GM23338 (cell line): ENCODE measurements around the gene TUSC7. TPM values are rescaled to one million over a fixed set of nuclear protein-coding genes. Genes with fewer than 3 reads are reported as not detected.

Source experiments
- ATAC-seq: fragments of 200-7000 bp; cut with Tn5 transposase; 3 replicates; pipeline ENCODE4 v1.9.1; 2020
- DNase-seq: peaks from one replicate; pipeline ENCODE4 v3.0.0-alpha.2; 2015; ENCODE audit warnings: low spot score
- H2AFZ ChIP-seq: fragments of 200-600 bp; sonication (generic); 2 replicates; pipeline ENCODE4 v1.8.0; 2016; ENCODE audit warnings: antibody characterized with exemption, mild to moderate bottlenecking, moderate library complexity
- H3F3A ChIP-seq: fragments of 200-600 bp; sonication (generic); replicated peaks from 2 replicates; pipeline ENCODE4 v1.8.0; 2017; ENCODE audit warnings: antibody characterized with exemption, mixed run types, low read depth
- H3K27ac ChIP-seq: fragments of 200-600 bp; sonication (generic); 2 replicates; pipeline ENCODE4 v1.6.1; 2016; ENCODE audit warnings: low read depth
- H3K27me3 ChIP-seq: fragments of 200-600 bp; sonication (generic); 2 replicates; pipeline ENCODE4 v1.8.0; 2016; ENCODE audit warnings: mild to moderate bottlenecking, mixed run types, moderate library complexity; ENCODE audit not compliant: insufficient read depth
- H3K36me3 ChIP-seq: fragments of 200-600 bp; sonication (generic); 2 replicates; pipeline ENCODE4 v1.8.0; 2016; ENCODE audit warnings: mild to moderate bottlenecking; ENCODE audit not compliant: insufficient read depth
- H3K4me1 ChIP-seq: fragments of 200-600 bp; sonication (generic); 2 replicates; pipeline ENCODE4 v1.8.0; 2016; ENCODE audit warnings: mild to moderate bottlenecking, moderate library complexity; ENCODE audit not compliant: insufficient read depth
- H3K4me2 ChIP-seq: fragments of 200-600 bp; sonication (generic); 2 replicates; pipeline ENCODE4 v1.7.1; 2017; ENCODE audit warnings: mixed run types
- H3K4me3 ChIP-seq: fragments of 200-600 bp; sonication (generic); 2 replicates; pipeline ENCODE4 v1.6.1; 2016; ENCODE audit warnings: mixed run types
- H3K79me2 ChIP-seq: fragments of 200-600 bp; sonication (generic); replicated peaks from 2 replicates; pipeline ENCODE4 v1.8.0; 2017; ENCODE audit warnings: mild to moderate bottlenecking; ENCODE audit not compliant: insufficient read depth
- H3K9me2 ChIP-seq: fragments of 200-600 bp; sonication (generic); 2 replicates; pipeline ENCODE4 v1.8.0; 2017; ENCODE audit not compliant: insufficient read depth
- H4K20me1 ChIP-seq: fragments of 200-600 bp; sonication (generic); replicated peaks from 2 replicates; pipeline ENCODE4 v1.8.0; 2017; ENCODE audit warnings: mild to moderate bottlenecking; ENCODE audit not compliant: insufficient read depth
- H3K27ac Mint-ChIP-seq: 2 replicates; pipeline ENCODE4 v1.8.0; 2020; ENCODE audit warnings: inconsistent platforms, mild to moderate bottlenecking, moderate library complexity, mixed read lengths
- H3K27me3 Mint-ChIP-seq: 3 replicates; pipeline ENCODE4 v1.8.0; 2022; ENCODE audit warnings: low read depth, mild to moderate bottlenecking, moderate library complexity, mixed read lengths, inconsistent platforms; ENCODE audit not compliant: insufficient read depth, poor library complexity
- H3K36me3 Mint-ChIP-seq: 3 replicates; pipeline ENCODE4 v1.8.0; 2021; ENCODE audit warnings: low read depth, mild to moderate bottlenecking, inconsistent platforms, moderate library complexity, mixed read lengths
- H3K4me1 Mint-ChIP-seq: 3 replicates; pipeline ENCODE4 v1.8.0; 2020; ENCODE audit warnings: mild to moderate bottlenecking, inconsistent platforms, mixed read lengths
- H3K4me3 Mint-ChIP-seq: 3 replicates; pipeline ENCODE4 v1.8.0; 2021; ENCODE audit warnings: moderate library complexity, mild to moderate bottlenecking, inconsistent platforms, mixed read lengths
- H3K9me3 Mint-ChIP-seq: 3 replicates; pipeline ENCODE4 v1.8.0; 2020; ENCODE audit warnings: moderate library complexity, mild to moderate bottlenecking, inconsistent platforms, mixed read lengths
- CREB1 ChIP-seq: fragments of 250-450 bp; sonication (Bioruptor Pico); IDR thresholded peaks from 2 replicates; pipeline ENCODE4 v1.5.0; 2020; ENCODE audit warnings: low read depth, mild to moderate bottlenecking, moderate library complexity
- EZH2 ChIP-seq: fragments of 200-600 bp; sonication (generic); IDR thresholded peaks from one replicate; pipeline ENCODE4 v1.8.0; 2017; ENCODE audit warnings: antibody characterized with exemption, mild to moderate bottlenecking, low read depth; ENCODE audit not compliant: unreplicated experiment
- STAT1 ChIP-seq: IDR thresholded peaks from one replicate; pipeline ENCODE4 v1.6.1; 2016; ENCODE audit warnings: antibody characterized with exemption; ENCODE audit not compliant: unreplicated experiment
- ZNF462 ChIP-seq: fragments of 250-450 bp; sonication (Bioruptor Pico); IDR thresholded peaks from 2 replicates; pipeline ENCODE4 v1.5.0; 2020; ENCODE audit warnings: mild to moderate bottlenecking, moderate library complexity
- polyA plus RNA-seq: library from polyadenylated mRNA; unstranded; fragments of >200 nt; fragmentation: Nextera tagmentation; extraction: Ambion mirVana; gene quantifications from 2 replicates; pipeline ENCODE4 v1.2.1, GENCODE V29; 2016
- total RNA-seq: library from RNA; depleted of rRNA; stranded (reverse); fragments of >200 nt; shearing (Covaris generic); gene quantifications from 2 replicates; pipeline ENCODE4 v1.2.3, GENCODE V29; 2014
- TF ChIP-seq, protein P1 (sequence below), 2 experiments: fragments of 200-600 bp in 1 of 2; sonication (generic) in 1 of 2; conservative IDR thresholded peaks; 2 replicates each; pipeline versions ENCODE4 v1.5.1 to v1.6.1; 2016 to 2017; ENCODE audit warnings: antibody characterized with exemption in 2 of 2, low read depth in 2 of 2, mild to moderate bottlenecking in 2 of 2, moderate library complexity in 1 of 2

Gene TUSC7
- total and polyA plus RNA-seq, 2 experiments from 2014 or later = not detected

GRCh38 chr3:116671151-116671550, 38.4 kb upstream of the TUSC7 start:
- Mint-ChIP-seq H3K9me3 (no peaks in the 10 kb centered on the region), H3K4me3 (no peak overlapping the region), H3K27me3 (no peaks in the 10 kb centered on the region), H3K4me1 (peaks cover 18% of the 10 kb centered on the region), H3K27ac (no peak overlapping the region), H3K36me3 (no peaks in the 10 kb centered on the region)
- Histone ChIP-seq H3K4me3 (no peak overlapping the region), H2AFZ (no peak overlapping the region), H3K36me3 (no peaks in the 10 kb centered on the region), H4K20me1 (no peaks in the 10 kb centered on the region), H3K79me2 (no peaks in the 10 kb centered on the region), H3K4me2 (no peak overlapping the region), H3K27ac (no peak overlapping the region), H3K27me3 (no peaks in the 10 kb centered on the region), H3F3A (no peaks in the 10 kb centered on the region), H3K4me1 (peaks cover 9% of the 10 kb centered on the region), H3K9me2 (no peaks in the 10 kb centered on the region)
- TF ChIP-seq EZH2 (no peak), ZNF462 (CRISPR knock-in tag) (no peak), CREB1 (CRISPR knock-in tag) (no peak), STAT1 (no peak)
- TF ChIP-seq, protein P1, sequence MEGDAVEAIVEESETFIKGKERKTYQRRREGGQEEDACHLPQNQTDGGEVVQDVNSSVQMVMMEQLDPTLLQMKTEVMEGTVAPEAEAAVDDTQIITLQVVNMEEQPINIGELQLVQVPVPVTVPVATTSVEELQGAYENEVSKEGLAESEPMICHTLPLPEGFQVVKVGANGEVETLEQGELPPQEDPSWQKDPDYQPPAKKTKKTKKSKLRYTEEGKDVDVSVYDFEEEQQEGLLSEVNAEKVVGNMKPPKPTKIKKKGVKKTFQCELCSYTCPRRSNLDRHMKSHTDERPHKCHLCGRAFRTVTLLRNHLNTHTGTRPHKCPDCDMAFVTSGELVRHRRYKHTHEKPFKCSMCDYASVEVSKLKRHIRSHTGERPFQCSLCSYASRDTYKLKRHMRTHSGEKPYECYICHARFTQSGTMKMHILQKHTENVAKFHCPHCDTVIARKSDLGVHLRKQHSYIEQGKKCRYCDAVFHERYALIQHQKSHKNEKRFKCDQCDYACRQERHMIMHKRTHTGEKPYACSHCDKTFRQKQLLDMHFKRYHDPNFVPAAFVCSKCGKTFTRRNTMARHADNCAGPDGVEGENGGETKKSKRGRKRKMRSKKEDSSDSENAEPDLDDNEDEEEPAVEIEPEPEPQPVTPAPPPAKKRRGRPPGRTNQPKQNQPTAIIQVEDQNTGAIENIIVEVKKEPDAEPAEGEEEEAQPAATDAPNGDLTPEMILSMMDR (conservative IDR thresholded peaks at IDR 0.05; ENCODE audit: low read depth in 2 of 2) = no peak
- no peak for DNase-seq
- ATAC-seq = no peak
